Occipital lobe (tissue), 2 donors: ENCODE measurements around the gene CSNK2B. TPM values are rescaled to one million over a fixed set of nuclear protein-coding genes. Genes with fewer than 3 reads are reported as not detected.

ENCODE experiments used
- DNase-seq: peaks from one replicate; lab custom pipeline; 2025; lab: John Stamatoyannopoulos, UW
- total RNA-seq: library from RNA; depleted of rRNA; stranded (reverse); fragments of >200 nt; gene quantifications from one replicate; pipeline ENCODE4 v1.2.3, GENCODE V29; 2014

The CSNK2B gene
- total RNA-seq, 1 donor from 2014 or later = 69.9 TPM

- DNase-seq = peak; percentile 72
Observed at GRCh38 chr6:31660381-31661261, 5.3 kb upstream of the CSNK2B start, which contains the start of gene C6orf47. Gene C6orf47, minus strand, starts transcription at chr6:31660778. Its CDS starts 831 bp downstream, at chr6:31659947.

- no peak for DNase-seq
Observed at GRCh38 chr6:31661262-31662123, 4.4 kb upstream of the CSNK2B start.

- no peak for DNase-seq
Observed at GRCh38 chr6:31662124-31662723, 3.7 kb upstream of the CSNK2B start.

DNA sequence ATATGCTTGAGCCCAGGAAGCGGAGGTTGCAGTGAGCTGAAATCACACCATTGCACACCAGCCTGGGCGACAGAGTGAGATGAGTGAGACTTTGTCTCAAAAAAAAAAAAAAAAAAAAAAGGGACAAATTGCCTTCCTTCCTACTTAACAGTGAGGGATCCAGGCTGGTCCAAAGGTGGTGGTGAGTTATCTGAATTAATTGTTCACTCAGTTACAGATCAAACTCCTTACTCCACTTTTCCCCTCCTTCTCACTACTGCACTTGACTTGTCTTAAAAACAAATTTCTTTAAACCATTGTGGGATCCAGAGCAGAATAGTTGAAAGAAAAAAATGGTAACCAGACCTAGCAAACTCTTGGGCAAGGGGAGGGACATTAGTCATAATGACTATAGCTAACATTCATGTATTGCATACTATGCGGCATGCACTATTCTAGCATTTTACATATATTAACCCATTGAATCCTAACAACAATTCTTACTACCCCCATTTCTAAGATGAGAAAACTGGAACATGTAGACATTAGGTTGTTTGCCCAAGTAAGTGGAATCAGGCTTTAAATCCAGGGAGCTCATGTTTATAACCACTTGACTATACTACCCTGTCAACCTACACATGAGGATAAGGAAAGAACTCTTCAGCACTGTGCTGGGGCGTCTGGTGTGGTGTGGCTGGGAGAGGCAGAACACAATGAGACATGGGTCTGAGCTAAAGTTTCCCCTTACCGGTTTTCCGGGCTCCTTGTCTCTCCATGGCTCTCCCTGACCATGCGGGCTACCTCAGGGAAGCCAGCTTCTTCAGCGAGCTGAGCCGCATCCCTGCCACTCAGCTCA lies 2.5 kb upstream of the CSNK2B start:
- DNase-seq = no peak

DNA sequence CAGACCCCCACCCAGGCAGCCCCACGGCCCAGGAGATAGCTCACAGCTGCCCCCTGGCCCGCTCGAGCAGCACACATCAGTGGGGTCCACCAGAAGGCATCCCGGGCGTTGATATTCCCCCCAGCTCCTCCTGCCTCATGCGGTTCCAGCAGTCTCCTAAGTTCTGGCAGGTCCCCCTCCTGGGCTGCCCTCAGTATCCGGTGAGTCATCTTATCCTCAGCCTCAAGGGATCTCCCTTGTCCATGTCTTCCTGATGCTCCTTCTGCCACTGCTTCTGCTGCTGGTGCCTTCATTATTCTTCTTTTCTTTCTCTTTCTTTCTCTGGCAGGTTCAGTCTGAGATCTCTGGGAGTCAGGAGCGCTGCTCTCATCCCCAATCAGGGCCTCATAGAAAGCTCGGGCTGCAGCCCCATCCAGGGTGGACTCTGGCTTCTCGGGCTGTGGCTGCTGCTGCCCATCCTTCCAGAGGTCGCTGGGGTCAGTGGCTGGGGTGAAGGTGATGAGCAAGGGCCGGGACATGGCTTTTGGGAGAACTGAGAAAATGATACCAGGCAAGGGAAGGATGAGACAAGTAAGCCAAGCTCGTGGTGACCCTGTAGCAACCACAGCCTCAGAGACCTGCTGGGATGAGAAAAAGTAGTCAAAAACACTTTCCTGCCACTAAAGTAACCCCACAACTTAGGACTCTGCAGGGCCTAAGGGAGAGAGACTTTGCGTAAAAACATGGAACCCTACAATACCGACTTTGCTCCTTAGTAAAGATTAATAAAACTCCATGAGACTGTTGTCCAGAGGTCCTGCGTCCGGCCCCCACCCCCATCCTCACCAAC lies 1.7 kb upstream of the CSNK2B start:
- no peak for DNase-seq

DNA sequence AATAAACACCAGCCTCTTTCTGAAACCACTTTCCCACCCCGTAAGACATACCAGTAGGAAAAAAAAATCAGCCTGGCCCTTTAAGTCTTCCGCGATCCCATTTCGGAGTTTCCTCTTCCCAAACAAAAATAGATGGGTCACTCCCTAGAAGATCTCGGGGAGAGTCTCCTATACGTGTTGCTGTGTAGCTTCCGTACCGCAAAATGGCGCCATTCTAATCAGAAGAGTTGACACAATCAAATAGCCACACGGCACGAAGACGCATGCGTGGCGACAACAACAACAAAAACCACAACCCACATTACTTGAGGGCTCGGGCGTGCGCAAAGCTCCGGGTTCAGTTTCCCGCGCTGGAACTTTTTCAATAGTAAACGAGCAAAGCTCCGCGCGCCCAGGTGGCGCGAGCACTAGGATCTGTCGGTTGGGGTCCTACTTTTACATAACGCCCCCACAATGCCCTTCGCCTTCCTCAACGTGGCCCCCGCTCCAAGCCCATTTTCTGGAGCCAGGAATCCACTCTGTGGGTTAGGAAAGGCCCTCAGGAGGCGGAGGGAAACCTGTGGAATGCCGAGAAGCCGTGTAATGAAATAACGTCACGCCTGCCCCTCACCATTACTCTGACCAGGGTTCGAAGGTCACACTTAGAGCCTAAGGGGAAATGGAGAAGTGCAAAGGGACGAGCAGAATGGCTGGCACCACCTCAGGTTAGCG lies 935 bp upstream of the CSNK2B start, which contains the start of gene GPANK1:
Gene GPANK1 (minus strand): TSS at position 208 of the 711 bp plus-strand sequence. CDS start 519 bp downstream, outside the sequence.
- DNase-seq = peak; percentile 80

DNA sequence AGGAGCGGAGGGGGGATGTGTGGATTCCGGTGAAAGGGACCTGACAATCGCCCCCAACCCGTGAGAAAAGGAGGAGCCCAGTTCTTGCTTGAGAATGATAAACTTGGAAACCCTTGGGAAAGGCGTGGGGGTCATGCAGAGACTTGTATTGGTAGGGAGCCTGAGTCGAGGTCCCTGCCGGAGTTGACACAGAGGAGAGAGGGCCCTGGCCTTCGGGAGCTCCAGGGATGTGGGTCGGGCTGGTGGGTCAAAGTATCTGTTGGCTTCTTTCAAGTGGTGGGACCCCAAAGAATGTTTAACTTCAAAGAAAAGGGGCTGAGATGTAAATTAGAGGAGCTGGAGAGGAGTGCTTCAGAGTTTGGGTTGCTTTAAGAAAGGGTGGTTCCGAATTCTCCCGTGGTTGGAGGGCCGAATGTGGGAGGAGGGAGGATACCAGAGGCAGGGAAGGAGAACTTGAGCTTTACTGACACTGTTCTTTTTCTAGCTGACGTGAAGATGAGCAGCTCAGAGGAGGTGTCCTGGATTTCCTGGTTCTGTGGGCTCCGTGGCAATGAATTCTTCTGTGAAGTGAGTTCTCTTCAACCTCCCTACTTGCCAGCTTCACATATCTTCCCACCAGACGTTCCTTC lies 571 bp downstream of the CSNK2B start:
- DNase-seq = no peak

DNA sequence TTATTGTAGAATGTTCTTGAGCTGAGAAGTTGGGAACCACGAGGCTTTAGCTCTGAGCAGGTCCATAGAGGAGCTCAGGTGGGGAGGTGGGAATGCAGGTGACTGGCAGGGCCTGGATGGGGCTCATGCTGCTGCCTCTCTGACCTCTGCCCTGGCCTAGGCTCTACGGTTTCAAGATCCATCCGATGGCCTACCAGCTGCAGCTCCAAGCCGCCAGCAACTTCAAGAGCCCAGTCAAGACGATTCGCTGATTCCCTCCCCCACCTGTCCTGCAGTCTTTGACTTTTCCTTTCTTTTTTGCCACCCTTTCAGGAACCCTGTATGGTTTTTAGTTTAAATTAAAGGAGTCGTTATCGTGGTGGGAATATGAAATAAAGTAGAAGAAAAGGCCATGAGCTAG lies 3.8 kb downstream of the CSNK2B start, which contains the start of gene LY6G5B:
Gene LY6G5B (plus strand): TSS at position 301 of the 400 bp plus-strand sequence. CDS start 975 bp downstream, outside the sequence.
- DNase-seq = no peak

DNA sequence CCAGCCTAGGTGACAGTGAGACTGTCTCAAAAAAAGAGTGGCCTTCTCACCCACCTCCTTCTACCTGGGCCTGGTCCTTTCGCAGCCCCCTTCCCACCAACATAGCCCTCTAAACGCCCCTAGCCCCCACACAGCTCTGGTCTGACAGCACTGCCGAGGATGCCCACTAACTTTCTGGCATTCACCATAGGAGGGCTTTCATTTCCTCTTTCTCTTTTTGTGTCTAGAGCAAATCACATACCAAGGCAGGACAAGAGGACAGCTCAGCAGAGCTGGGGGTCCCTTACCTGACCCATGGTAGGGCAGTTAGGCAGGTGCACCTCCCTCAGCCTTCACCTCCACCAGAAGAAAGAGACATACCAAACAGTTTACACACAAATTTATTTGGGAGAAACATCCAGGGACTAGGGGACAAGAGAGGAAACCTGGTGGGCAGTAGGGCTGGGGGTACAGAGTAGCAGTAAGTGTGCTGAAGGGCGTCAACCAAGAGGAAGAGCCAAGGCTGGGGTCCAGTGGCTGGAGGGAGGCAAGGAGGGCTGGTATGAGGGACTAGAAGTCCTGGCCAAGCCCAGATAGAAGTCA lies 10.5 kb downstream of the CSNK2B start:
- no peak for DNase-seq

- no peak for DNase-seq
Observed at GRCh38 chr6:31676904-31677303, 11.0 kb downstream of the CSNK2B start.

- no peak for DNase-seq
Observed at GRCh38 chr6:31677955-31678354, 12.1 kb downstream of the CSNK2B start.

GRCh38 chr6:31680226-31681134 lies 14.6 kb downstream of the CSNK2B start, which contains the start of gene LY6G5C:
Gene LY6G5C, minus strand, starts transcription at chr6:31681067. Its CDS starts 694 bp downstream, at chr6:31680373.
- DNase-seq = peak; percentile 77

- DNase-seq = no peak
Observed at GRCh38 chr6:31681135-31681671, 15.3 kb downstream of the CSNK2B start.

- no peak for DNase-seq
Observed at GRCh38 chr6:31683591-31683990, 17.7 kb downstream of the CSNK2B start.

GRCh38 chr6:31686483-31686882 lies 20.6 kb downstream of the CSNK2B start:
- DNase-seq = no peak

- no peak for DNase-seq
Observed at GRCh38 chr6:31687321-31687720, 21.4 kb downstream of the CSNK2B start.
